PC-3 (cell line): ENCODE measurements around the gene DPH6.

Experiments
- CTCF ChIP-seq: fragments of 300-600 bp; sonication (generic); conservative IDR thresholded peaks from 2 replicates; pipeline ENCODE4 v1.5.1; 2017; ENCODE audit warnings: antibody characterized with exemption, low read depth, mild to moderate bottlenecking, low read length
- EZH2 ChIP-seq: fragments of 300-600 bp; sonication (generic); IDR thresholded peaks from one replicate; pipeline ENCODE4 v1.6.1; 2017; ENCODE audit warnings: antibody characterized with exemption, mild to moderate bottlenecking, low read length; ENCODE audit not compliant: unreplicated experiment

GRCh38 chr15:35327789-35328188 lies 218.2 kb downstream of the DPH6 start:
- no peak for TF ChIP-seq CTCF
- TF ChIP-seq EZH2, result no peak
